GM13976 (cell line): ENCODE results near the gene CFAP74.

ENCODE experiments used
- DNase-seq: peaks from one replicate; pipeline ENCODE4 v3.0.0; 2012; ENCODE audit warnings: low spot score
- in situ Hi-C: fragments of 300-500 bp; cut with MboI; formaldehyde crosslinking; loops from one replicate; pipeline ENCODE4 v1.12.0; 2022; ENCODE audit warnings: low sequenced_read_pairs, mixed read lengths, inconsistent platforms; ENCODE audit not compliant: unreplicated experiment
- TF ChIP-seq, protein P1 (sequence below): IDR thresholded peaks from 2 replicates; pipeline ENCODE4 v1.5.1; 2012; ENCODE audit warnings: borderline replicate concordance, mild to moderate bottlenecking; ENCODE audit not compliant: insufficient read depth; ENCODE audit errors: extremely low read depth, missing control alignments, control extremely low read depth

Gene CFAP74, protein sequence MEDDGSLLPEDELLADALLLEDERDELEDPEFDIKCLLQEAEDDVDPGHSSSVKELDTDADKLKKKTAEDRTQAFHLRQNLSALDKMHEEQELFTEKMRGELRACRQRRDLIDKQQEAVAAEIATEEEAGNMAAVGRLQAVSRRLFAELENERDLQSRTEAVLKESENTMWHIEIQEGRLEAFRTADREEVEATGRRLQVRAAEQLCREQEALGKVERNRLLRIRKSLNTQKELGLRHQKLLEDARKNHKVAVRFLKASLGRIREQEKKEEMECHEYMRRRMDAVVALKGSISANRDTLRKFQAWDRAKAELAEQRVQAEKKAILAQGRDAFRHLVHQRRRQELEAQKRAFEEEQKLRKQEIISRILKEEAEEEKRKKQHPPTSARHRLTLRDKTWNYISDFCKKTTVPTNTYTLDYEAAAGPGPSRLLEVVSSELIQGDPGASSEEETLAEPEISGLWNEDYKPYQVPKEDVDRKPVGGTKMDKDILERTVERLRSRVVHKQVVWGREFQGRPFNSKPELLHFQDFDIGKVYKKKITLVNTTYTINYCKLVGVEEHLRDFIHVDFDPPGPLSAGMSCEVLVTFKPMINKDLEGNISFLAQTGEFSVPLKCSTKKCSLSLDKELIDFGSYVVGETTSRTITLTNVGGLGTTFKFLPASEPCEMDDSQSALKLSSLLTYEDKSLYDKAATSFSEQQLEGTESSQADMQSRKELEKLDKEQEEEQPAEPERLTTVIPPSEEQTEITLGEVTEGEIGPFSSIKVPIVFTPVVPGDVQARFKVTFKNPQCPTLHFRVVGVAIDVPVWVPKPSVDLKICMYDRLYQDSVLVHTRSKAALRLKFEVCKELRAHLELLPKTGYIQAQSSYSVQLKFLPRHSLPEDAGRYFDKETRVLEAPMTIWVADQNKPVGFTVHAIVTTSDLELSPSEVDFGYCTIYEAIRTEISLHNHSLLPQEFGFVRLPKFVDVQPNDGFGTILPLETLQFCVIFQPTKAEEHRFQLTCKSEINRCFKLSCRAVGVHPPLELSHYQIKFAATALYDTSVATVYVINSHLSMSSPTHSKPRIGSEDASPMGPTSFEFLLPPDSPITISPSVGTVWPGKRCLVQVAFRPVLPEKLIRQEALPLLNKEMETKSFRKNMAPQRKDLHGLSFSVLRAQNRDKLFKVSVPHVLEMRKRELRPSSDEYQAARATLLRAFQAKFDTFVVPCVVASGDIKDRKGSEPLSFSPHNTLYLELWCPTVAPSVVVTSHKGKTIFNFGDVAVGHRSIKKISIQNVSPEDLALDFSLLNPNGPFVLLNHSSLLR (N-terminal part only)

DNA sequence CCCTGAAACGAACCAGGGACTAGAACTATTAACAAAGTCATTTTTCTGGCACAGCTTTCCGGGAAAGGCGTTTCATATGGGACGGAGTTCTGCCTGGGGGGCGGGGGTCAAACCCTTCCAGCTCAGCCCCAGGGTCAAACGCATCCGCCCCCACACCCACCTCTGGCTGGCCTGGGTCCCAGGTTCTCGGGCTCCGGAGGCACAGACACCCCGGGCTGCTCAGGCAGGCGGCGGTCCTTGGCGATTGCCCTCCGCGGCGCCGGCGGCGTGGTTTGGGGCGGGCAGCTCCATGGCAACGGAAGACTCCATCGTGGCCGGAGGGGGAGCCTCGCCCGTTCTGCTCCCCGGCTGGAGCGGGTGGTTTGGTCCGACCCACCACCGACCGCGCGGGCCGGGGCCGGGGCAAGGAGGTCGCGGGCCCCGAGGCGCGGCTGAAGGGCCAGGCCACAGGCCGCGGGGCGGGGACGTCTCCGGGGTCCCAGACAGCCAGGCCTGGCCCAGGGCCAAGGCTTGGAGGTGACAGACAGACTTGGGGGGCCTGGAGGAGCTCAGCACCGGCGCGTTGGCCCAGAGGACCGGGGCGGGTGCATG is at the start of gene CFAP74:
TSS of gene CFAP74 (minus strand) at position 246 of the 591 bp plus-strand sequence. CDS start 12,830 bp downstream, outside the sequence.
- no peak for DNase-seq
- in situ Hi-C loops: no loop called here
- TF ChIP-seq, protein P1, sequence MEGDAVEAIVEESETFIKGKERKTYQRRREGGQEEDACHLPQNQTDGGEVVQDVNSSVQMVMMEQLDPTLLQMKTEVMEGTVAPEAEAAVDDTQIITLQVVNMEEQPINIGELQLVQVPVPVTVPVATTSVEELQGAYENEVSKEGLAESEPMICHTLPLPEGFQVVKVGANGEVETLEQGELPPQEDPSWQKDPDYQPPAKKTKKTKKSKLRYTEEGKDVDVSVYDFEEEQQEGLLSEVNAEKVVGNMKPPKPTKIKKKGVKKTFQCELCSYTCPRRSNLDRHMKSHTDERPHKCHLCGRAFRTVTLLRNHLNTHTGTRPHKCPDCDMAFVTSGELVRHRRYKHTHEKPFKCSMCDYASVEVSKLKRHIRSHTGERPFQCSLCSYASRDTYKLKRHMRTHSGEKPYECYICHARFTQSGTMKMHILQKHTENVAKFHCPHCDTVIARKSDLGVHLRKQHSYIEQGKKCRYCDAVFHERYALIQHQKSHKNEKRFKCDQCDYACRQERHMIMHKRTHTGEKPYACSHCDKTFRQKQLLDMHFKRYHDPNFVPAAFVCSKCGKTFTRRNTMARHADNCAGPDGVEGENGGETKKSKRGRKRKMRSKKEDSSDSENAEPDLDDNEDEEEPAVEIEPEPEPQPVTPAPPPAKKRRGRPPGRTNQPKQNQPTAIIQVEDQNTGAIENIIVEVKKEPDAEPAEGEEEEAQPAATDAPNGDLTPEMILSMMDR: no peak

DNA sequence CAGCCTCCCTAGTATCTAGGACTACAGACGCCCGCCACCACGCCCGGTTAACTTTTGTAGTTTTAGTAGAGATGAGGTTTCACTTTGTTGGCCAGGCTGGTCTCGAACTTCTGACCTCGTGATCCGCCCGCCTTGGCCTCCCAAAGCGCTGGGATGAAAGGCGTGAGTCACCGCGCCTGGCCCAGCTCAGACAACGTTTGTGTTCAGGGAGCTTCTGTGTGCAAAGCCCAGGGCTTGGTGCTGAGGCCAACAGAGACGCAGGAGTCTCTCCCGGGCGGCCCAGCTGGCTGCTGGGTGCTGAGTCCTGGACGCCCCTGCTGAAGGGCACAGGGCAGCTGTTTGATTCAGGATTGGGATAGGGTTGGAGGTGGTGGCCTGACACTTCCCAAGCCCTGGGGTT is 49.6 kb upstream of the CFAP74 start:
- TF ChIP-seq, protein P1: no peak
- in situ Hi-C loops: no loop called here
- DNase-seq: no peak

DNA sequence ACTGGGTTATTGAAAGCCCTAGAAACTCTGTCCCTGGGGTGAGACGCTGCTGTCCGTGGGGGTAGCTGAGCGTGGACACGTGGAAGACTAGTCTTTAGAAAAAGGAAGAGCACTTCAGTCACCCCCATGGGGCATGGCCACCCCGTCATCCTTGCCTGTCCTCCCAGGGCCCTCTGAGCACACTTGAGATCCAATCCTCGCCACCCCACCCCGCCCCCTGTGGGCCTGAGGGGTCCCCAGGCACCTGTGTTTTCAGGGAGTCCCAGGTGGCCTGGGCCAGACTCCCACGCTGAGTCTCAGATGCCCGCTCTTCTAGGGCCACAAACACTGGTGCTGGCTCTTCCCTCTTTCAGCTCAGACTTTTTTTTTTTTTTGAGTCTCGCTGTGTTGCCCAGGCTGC is 49.2 kb upstream of the CFAP74 start:
- DNase-seq: no peak
- in situ Hi-C loops: no loop called here
- TF ChIP-seq, protein P1: no peak

DNA sequence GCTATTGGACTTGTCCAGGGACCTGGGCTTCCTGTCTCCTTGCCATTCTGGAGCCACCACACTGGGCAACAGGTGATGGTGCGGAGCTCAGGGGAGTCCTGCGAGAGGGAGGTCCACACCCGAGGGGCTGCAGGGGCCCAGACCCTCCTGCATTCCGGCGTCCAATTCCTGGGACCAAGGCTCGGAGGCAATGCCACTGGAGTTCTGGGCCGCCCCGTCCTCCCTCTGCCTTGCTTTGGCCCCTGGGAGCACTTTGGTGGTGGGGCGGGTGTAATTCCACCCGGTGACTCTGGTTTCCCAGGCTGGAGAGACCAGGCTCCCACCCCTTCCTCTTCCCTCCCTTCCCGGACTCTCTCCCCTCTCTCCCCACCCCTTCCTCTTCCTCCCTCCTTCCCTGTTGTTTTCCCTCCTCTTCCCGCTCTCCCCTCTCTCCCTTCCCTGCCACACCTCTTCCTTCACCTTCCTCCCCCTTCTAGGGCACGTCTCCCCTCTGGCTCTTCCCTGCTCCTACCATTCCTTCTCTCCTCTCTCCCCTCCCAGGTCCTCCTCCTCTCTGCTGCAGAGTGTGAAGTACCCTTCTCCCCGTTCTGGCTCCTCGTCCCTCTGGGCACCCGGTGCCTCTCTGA is 48.6 kb upstream of the CFAP74 start:
- TF ChIP-seq, protein P1: no peak
- in situ Hi-C loops: no loop called here

DNA sequence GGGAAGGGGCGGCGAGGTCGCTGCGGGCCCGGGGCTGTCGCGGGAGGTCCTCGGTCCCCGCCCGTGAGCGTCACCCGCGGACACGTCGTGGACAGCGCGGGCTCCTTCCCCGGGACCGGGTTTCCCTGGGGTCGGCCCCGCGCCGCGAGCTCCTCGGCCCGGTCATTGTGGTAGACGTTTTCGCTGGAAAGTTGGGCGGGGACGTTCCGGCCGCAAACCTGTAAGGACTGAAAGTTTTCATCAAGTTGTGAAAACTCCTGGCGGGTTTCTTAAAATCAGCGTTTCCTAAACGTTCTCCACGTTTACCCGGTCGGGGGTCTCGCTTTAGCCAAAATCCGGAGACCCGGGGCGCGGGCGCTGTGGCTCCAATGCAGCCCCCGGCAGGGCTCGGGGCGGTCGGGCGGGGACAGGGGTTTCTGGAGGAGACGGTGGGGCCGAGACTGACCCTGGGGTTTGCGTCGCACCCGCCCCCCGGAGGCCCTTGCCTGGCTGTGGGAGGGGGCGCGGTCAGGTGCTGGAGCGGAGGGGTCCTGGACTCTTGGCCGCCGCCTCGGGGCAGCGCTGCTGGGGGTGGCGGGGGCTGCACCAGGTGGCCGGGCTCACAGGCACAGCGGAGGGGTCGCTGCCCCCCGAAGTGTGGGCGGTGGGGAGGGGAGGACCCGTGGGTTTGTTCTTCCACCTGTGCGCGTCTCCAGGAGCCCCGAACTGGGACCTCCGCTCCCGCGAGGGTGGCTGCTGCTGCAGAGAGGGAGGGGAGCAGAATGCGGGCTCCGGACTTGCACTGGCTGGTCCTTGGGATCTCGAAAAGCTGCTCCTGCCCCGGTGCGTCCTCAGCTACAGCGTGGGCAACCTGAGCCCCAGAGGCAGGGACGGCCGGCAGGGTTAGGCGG is 47.5 kb upstream of the CFAP74 start:
- DNase-seq: no peak
- in situ Hi-C loops: no loop called here
- TF ChIP-seq, protein P1: no peak

More for the DNA sequence above, 48.6 kb upstream of the CFAP74 start:
- no peak for DNase-seq
